Body of pancreas (tissue), 4 donors: ENCODE results near the gene ZNF629. TPM values are rescaled to one million over a fixed set of nuclear protein-coding genes. Genes with fewer than 3 reads are reported as not detected.
"Not testable (repeated sequence)": the region's sequence is repeated elsewhere in the genome, so short reads cannot be mapped to it uniquely, and the experiment has no call there.

ENCODE experiments used
- ATAC-seq: fragments of 150-250 bp; one replicate; pipeline ENCODE4 v1.9.1; 2016
- DNase-seq, 4 donors: peaks; one replicate each; pipeline ENCODE4 v3.0.0-alpha.2; 2019
- H3K27ac ChIP-seq, 4 donors: fragments of 200-600 bp; sonication (generic); 1 replicate in 3 of 4; 2 replicates in 1 of 4; pipeline versions ENCODE4 v1.5.1 to v1.6.1; 2016 to 2019; ENCODE audit warnings: mild to moderate bottlenecking in 1 of 4, mixed read lengths in 1 of 4, moderate library complexity in 1 of 4
- H3K27me3 ChIP-seq, 2 donors: fragments of 200-600 bp; sonication (generic); one replicate each; pipeline ENCODE4 v1.6.0; 2016; ENCODE audit warnings: mild to moderate bottlenecking in 1 of 2
- H3K36me3 ChIP-seq, 2 donors: fragments of 200-600 bp; sonication (generic); replicated peaks in 1 of 2; 2 replicates each; pipeline ENCODE4 v1.5.1; 2016; ENCODE audit warnings: low read depth in 2 of 2; ENCODE audit not compliant: insufficient read depth in 1 of 2
- H3K4me1 ChIP-seq: fragments of 200-600 bp; sonication (generic); one replicate; pipeline ENCODE4 v1.6.0; 2016
- H3K4me3 ChIP-seq, 2 donors: fragments of 200-600 bp; sonication (generic); 1 replicate in 1 of 2; 2 replicates in 1 of 2; pipeline ENCODE4 v1.5.1; 2016 to 2019
- H3K9me3 ChIP-seq, 3 donors: fragments of 200-600 bp; sonication (generic); 1 replicate in 2 of 3; 2 replicates in 1 of 3; pipeline ENCODE4 v1.5.1; 2016
- CTCF ChIP-seq, 7 experiments: fragments of 450-650 bp in 4 of 7; fragments of 200-600 bp in 3 of 7; sonication (generic) in 3 of 7; IDR thresholded peaks; one replicate each; pipeline ENCODE4 v1.5.1; 2016 to 2019; ENCODE audit warnings: antibody characterized with exemption in 7 of 7
- POLR2A ChIP-seq, 3 donors: fragments of 450-650 bp; IDR thresholded peaks; one replicate each; pipeline ENCODE4 v1.6.1; 2016; ENCODE audit warnings: antibody characterized with exemption in 3 of 3, mild to moderate bottlenecking in 2 of 3
- WGBS, 2 donors: methylation state at CpG; one replicate each; pipeline ENCODE4 v1.1.5; 2017; 5-methylcytosine and 5-hydroxymethylcytosine counted together
- intact Hi-C: fragments of 100-400 bp; cut with DNase I; formaldehyde crosslinking; loops from one replicate; pipeline ENCODE4 v1.15.1; 2023
- total RNA-seq, 2 donors: library from RNA; depleted of rRNA; stranded (reverse); fragments of >200 nt; gene quantifications; one replicate each; pipeline ENCODE4 v1.1.0, GENCODE V29; 2016

The ZNF629 gene
- total RNA-seq, 2 donors from 2014 or later = 8.6 to 9.2 TPM

DNA sequence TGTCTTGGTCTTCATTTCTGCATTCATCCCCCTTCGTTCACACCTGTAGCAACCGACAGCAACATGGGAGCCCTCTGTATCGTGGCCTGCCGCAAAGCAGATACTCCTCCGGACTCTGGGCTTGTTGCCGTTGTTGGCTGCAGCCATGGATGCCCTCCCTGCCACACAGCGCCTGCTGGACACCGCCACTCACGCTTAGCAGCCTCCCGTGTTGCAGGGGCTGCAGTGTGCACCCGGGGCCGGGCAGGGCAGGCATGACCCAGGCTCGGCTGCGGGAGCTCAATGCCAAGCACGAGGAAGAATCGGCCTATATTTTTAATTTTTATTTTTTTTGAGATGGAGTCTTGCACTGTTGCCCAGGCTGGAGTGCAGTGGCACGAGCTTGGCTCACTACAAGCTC, 34.9 kb upstream of the ZNF629 start:
- Histone ChIP-seq H3K27ac (no peak overlapping the region), H3K36me3 (no peaks in the 10 kb centered on the region), H3K27me3 (no peaks in the 10 kb centered on the region), H3K4me1 (no peaks in the 10 kb centered on the region), H3K4me3 (no peak overlapping the region), H3K9me3 (no peaks in the 10 kb centered on the region)
- 85 to 87% methylated on average over 15 to 17 of the region's 17 CpGs for WGBS, 2 donors
- TF ChIP-seq CTCF (IDR thresholded peaks at IDR 0.05) (no peak), POLR2A (IDR thresholded peaks at IDR 0.05) (no peak)
- intact Hi-C loops = no loop called here
- ATAC-seq (no peak), DNase-seq (no peak)

DNA sequence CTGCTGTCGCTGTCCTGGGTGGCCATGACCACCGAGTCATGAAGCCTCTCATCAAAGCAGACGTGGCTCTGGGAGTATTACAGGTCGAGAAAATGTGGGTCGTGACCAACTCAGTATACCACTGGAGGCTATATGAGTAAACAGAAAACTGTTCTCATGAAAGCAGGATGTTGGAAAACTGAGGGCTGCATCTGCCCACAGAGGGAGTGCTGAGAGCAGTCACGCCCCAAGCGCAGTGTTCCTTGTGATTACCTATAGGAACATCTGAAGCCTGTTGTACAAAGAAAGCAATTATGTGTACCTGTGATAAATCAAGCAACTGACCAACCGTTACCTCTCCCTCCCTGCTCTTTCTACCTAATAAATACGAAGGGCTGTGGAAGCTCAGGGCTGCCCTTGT, 34.4 kb upstream of the ZNF629 start:
- H3K9me3 ChIP-seq, H3K4me1 ChIP-seq, H3K36me3 ChIP-seq, H3K27me3 ChIP-seq, DNase-seq, intact Hi-C loops, H3K27ac ChIP-seq, ATAC-seq, H3K4me3 ChIP-seq: not testable (repeated sequence)
- WGBS, 2 donors = 74% methylated on average over 9 of the region's 9 CpGs

DNA sequence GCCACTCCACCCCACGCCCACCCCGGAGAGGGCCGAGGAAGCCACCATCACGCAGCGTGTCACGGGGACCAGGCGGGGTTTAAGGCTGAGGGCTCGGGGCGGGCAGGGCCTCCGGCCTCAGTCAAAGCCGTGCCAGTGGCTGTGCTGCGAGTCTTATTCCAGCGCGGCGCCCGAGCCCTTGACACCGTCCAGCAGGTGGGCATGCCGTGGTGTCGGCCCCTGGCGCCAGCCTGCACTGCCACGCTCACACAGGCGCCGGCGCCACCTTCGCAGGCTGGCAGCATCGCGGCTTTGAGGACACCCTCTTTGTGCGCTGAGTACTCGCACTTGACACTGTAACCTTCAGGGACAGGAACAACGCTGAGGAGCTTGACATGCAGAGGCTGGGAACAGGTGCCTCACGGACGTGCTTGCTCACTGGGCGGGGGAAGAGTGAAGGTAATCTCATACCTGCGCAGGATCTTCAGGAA, 34.0 kb upstream of the ZNF629 start:
- ATAC-seq (no peak), DNase-seq (no peak)
- H3K9me3 ChIP-seq = no peaks in the 10 kb centered on the region
- intact Hi-C loops = no loop called here
- TF ChIP-seq POLR2A (IDR thresholded peaks at IDR 0.05) = no peak
- no peak for TF ChIP-seq CTCF (IDR thresholded peaks at IDR 0.05)
- H3K4me1 ChIP-seq = no peaks in the 10 kb centered on the region
- H3K27me3 ChIP-seq = no peaks in the 10 kb centered on the region
- H3K36me3 ChIP-seq = no peaks in the 10 kb centered on the region
- 73 to 74% methylated on average over 10 to 25 of the region's 34 CpGs for WGBS, 2 donors
- no peak overlapping the region for H3K27ac ChIP-seq
- H3K4me3 ChIP-seq = no peak overlapping the region

DNA sequence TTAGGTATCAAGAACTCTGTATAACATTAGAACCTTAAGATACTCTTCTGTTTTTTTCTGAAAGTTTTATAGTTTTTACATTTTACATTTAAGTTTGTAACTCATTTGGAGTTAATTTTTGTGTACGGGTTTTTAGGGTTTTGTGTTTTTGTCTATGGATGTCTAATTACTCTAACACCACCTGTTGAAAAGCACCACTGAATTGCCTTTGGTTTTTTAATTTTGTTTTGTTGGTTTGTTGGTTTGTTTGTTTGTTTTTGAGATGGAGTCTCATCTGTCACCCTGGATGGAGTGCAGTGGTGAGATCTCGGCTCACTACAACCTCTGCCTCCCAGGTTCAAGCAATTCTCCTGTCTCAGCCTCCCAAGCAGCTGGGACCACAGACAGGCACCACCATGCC, 29.8 kb upstream of the ZNF629 start:
- TF ChIP-seq POLR2A (IDR thresholded peaks at IDR 0.05) (no peak), CTCF (IDR thresholded peaks at IDR 0.05) (no peak)
- H3K9me3 ChIP-seq = no peaks in the 10 kb centered on the region
- no peak for DNase-seq
- 54 to 56% methylated on average over 2 of the region's 2 CpGs for WGBS, 2 donors
- no peaks in the 10 kb centered on the region for H3K36me3 ChIP-seq
- H3K27ac ChIP-seq = no peak overlapping the region
- no peak for ATAC-seq
- H3K4me1 ChIP-seq = peaks cover 12% of the 10 kb centered on the region
- intact Hi-C loops = no loop called here
- no peaks in the 10 kb centered on the region for H3K27me3 ChIP-seq
- H3K4me3 ChIP-seq = no peak overlapping the region

DNA sequence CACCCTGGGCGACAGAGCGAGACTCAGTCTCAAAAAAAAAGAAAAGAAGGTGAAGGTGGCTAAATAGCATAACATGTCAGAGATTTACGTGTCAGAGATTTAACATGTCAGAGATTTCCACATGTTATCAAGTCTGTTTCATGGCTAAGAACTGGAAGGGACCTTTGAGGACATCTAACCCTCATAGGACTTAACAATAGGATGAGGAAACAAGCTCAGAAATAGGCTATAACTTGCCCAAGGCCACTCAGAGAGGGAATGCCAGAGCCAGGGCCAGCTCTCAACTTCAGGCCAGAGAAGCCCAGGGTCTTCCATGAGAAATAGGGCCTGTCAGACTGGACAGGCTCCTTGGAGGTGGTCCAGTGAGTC, 26.8 kb upstream of the ZNF629 start:
- H3K9me3 ChIP-seq = no peaks in the 10 kb centered on the region
- H3K36me3 ChIP-seq = no peaks in the 10 kb centered on the region
- peak; percentile 44 for ATAC-seq
- 83 to 85% methylated on average over 3 of the region's 3 CpGs for WGBS, 2 donors
- no peaks in the 10 kb centered on the region for H3K27me3 ChIP-seq
- peak overlapping the region; percentile 72 to 87 (median 85) for H3K27ac ChIP-seq
- peak overlapping the region in 1 of 2 donors; percentile 28 for H3K4me3 ChIP-seq
- peaks cover 12% of the 10 kb centered on the region for H3K4me1 ChIP-seq
- DNase-seq = no peak
- intact Hi-C loops = no loop called here
- TF ChIP-seq POLR2A (IDR thresholded peaks at IDR 0.05) (no peak), CTCF (IDR thresholded peaks at IDR 0.05) (no peak)

GRCh38 chr16:30809675-30810074, 22.7 kb upstream of the ZNF629 start:
- H3K27ac ChIP-seq, H3K27me3 ChIP-seq, H3K4me3 ChIP-seq, H3K36me3 ChIP-seq, H3K9me3 ChIP-seq, DNase-seq, ATAC-seq, intact Hi-C loops: not testable (repeated sequence)
- 53 to 60% methylated on average over 5 of the region's 5 CpGs for WGBS, 2 donors
- peaks cover 26% of the 10 kb centered on the region for H3K4me1 ChIP-seq

DNA sequence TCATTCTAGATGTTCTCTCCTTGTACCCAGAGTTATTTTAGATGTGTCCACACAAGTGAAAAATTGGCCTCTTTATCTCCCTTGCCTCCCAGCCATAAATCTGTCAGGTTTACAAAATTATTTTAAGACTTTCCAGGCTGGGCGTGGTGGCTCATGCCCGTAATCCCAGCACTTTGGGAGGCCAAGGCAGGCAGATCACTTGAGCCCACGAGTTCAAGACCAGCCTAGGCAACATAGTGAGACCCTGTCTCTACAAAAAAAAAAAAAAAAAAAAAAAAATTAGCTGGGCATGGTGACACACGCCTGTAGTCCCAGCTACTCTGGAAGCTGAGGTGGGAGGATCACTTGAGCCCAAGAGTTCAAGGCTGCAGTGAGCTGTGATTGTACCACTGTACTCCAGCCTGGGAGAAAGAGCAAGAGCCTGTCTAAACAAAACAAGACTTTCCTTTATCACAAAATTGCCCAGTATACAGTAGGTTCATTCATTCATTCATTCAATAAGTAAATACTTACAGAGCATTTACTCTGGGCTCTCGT, 22.0 kb upstream of the ZNF629 start:
- DNase-seq, ATAC-seq, intact Hi-C loops, H3K27ac ChIP-seq, H3K27me3 ChIP-seq, H3K9me3 ChIP-seq, H3K4me3 ChIP-seq, H3K36me3 ChIP-seq: not testable (repeated sequence)
- peaks cover 22% of the 10 kb centered on the region for H3K4me1 ChIP-seq
- WGBS, 2 donors = 45 to 51% methylated on average over 4 to 5 of the region's 5 CpGs
